Osteoblast (primary cell): ENCODE results near the gene LGALS4. TPM values are rescaled to one million over a fixed set of nuclear protein-coding genes. Genes with fewer than 3 reads are reported as not detected.

Source experiments
- DNase-seq: peaks from one replicate; pipeline ENCODE4 v3.0.0; 2011; ENCODE audit warnings: low spot score, mixed read lengths; ENCODE audit not compliant: insufficient read length; ENCODE audit errors: missing footprints
- H2AFZ ChIP-seq: 2 replicates; pipeline ENCODE4 v1.6.0; 2011; ENCODE audit warnings: mild to moderate bottlenecking, low read length
- H3K27ac ChIP-seq: 2 replicates; pipeline ENCODE4 v1.5.1; 2011; ENCODE audit warnings: mild to moderate bottlenecking, low read depth, low read length, moderate library complexity
- H3K27me3 ChIP-seq: 2 replicates; pipeline ENCODE4 v1.6.0; 2012; ENCODE audit warnings: mild to moderate bottlenecking, control low read depth, inconsistent platforms, low read length, moderate library complexity; ENCODE audit not compliant: insufficient read depth
- H3K36me3 ChIP-seq: 2 replicates; pipeline ENCODE4 v1.5.1; 2011; ENCODE audit warnings: mild to moderate bottlenecking, low read length, control low read depth, moderate library complexity; ENCODE audit not compliant: insufficient read depth
- H3K4me1 ChIP-seq: 2 replicates; pipeline ENCODE4 v1.5.1; 2011; ENCODE audit warnings: mild to moderate bottlenecking, low read length, control low read depth, moderate library complexity; ENCODE audit not compliant: insufficient read depth
- H3K4me2 ChIP-seq: 2 replicates; pipeline ENCODE4 v1.6.0; 2011; ENCODE audit warnings: mild to moderate bottlenecking, low read length; ENCODE audit not compliant: insufficient read depth
- H3K4me3 ChIP-seq: fragments of 200-600 bp; sonication (generic); 3 replicates; pipeline ENCODE4 v1.5.1; 2012; ENCODE audit warnings: mild to moderate bottlenecking, low read length, inconsistent platforms; ENCODE audit not compliant: insufficient read depth
- H3K79me2 ChIP-seq: 2 replicates; pipeline ENCODE4 v1.6.0; 2012; ENCODE audit warnings: mild to moderate bottlenecking, low read length, control low read depth, inconsistent platforms; ENCODE audit not compliant: insufficient read depth
- H3K9me3 ChIP-seq: 2 replicates; pipeline ENCODE4 v1.5.1; 2011; ENCODE audit warnings: low read depth, low read length, control low read depth
- H4K20me1 ChIP-seq: 2 replicates; pipeline ENCODE4 v1.6.0; 2012; ENCODE audit warnings: mild to moderate bottlenecking, low read length, control low read depth; ENCODE audit not compliant: insufficient read depth
- total RNA-seq: library from RNA; depleted of rRNA; stranded (reverse); fragments of >200 nt; gene quantifications from 2 replicates; pipeline ENCODE4 v1.2.3, GENCODE V29; 2012
- TF ChIP-seq, protein P1 (sequence below): IDR thresholded peaks from 2 replicates; pipeline ENCODE4 v1.5.1; 2011; ENCODE audit warnings: mild to moderate bottlenecking, low read depth, low read length, moderate library complexity; ENCODE audit errors: extremely low read depth

Gene LGALS4
- total RNA-seq, 1 donor, result not detected

DNA sequence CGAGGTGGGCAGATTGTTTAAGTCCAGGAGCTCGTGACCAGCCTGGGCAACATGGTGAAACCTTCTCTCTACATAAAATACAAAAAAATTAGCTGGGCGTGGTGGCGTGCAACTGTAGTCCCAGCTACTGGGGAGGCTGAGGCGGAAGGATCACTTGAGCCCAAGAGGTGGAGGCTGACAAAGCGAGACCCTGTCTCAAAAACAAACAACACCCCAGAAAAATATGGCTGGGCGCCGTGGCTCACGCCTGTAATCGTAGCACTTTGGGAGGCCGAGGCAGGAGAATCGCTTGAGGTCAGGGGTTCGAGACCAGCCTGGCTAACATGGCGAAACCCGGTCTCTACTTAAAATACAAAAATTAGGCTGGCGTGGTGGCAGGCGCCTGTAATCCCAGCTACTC lies 40.5 kb upstream of the LGALS4 start:
- Histone ChIP-seq H3K36me3 (peaks cover 4% of the 10 kb centered on the region), H3K4me3 (peak overlapping the region; percentile 88), H3K4me1 (peaks cover 24% of the 10 kb centered on the region), H3K27me3 (no peaks in the 10 kb centered on the region), H4K20me1 (peaks cover 9% of the 10 kb centered on the region), H3K9me3 (no peaks in the 10 kb centered on the region), H3K4me2 (peak overlapping the region; percentile 96), H2AFZ (peak overlapping the region; percentile 91), H3K27ac (peak overlapping the region; percentile 87), H3K79me2 (peaks cover 10% of the 10 kb centered on the region)
- TF ChIP-seq, protein P1, sequence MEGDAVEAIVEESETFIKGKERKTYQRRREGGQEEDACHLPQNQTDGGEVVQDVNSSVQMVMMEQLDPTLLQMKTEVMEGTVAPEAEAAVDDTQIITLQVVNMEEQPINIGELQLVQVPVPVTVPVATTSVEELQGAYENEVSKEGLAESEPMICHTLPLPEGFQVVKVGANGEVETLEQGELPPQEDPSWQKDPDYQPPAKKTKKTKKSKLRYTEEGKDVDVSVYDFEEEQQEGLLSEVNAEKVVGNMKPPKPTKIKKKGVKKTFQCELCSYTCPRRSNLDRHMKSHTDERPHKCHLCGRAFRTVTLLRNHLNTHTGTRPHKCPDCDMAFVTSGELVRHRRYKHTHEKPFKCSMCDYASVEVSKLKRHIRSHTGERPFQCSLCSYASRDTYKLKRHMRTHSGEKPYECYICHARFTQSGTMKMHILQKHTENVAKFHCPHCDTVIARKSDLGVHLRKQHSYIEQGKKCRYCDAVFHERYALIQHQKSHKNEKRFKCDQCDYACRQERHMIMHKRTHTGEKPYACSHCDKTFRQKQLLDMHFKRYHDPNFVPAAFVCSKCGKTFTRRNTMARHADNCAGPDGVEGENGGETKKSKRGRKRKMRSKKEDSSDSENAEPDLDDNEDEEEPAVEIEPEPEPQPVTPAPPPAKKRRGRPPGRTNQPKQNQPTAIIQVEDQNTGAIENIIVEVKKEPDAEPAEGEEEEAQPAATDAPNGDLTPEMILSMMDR, result no peak
- DNase-seq, result no peak

DNA sequence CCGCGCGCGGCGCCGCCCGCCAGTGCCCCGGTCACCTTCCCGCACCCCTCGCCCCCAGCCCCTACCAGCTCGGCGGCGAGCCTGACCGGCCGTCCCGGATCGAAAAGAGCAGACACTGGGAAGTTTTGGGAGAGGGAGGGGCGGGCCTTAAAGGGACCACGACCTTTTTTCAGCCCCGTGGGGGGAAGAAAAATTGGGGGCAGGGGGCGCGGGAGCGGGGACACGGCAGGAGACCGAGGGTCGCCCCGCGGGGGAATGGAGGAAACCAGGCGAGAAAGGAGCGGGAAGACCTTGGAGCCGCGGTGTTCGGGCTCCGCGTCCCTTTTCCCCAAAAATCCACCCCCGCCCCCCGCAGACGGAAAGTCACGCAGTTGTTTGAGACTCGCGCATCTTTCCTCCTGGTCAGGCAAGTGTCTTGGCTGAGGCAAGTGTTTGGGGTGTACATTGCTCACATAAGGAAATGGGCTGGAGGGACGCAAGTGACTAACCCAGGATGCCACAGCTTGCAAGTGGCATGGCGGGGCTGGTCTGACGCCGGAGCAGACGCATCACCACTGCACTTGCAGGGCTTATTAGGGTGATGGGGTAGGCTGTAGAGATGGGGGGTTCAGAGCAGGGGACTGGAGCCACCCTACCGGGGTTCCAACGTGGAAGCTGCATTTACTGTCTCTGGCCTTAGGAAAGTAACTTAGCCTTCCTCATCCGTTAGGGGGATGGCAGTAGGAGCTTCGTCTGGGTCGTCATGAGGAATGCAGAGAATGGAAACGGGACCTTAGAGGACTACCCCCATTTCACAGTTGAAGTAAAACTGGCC lies 39.7 kb upstream of the LGALS4 start:
- Histone ChIP-seq H3K79me2 (peaks cover 18% of the 10 kb centered on the region), H3K4me2 (peak overlapping the region; percentile 96), H3K27ac (peak overlapping the region; percentile 87), H3K36me3 (peaks cover 12% of the 10 kb centered on the region), H4K20me1 (peaks cover 17% of the 10 kb centered on the region), H3K27me3 (no peaks in the 10 kb centered on the region), H3K9me3 (no peaks in the 10 kb centered on the region), H3K4me3 (peak overlapping the region; percentile 88), H3K4me1 (peaks cover 29% of the 10 kb centered on the region), H2AFZ (peak overlapping the region; percentile 91)
- DNase-seq, result peak; percentile 98
- TF ChIP-seq, protein P1, result no peak

DNA sequence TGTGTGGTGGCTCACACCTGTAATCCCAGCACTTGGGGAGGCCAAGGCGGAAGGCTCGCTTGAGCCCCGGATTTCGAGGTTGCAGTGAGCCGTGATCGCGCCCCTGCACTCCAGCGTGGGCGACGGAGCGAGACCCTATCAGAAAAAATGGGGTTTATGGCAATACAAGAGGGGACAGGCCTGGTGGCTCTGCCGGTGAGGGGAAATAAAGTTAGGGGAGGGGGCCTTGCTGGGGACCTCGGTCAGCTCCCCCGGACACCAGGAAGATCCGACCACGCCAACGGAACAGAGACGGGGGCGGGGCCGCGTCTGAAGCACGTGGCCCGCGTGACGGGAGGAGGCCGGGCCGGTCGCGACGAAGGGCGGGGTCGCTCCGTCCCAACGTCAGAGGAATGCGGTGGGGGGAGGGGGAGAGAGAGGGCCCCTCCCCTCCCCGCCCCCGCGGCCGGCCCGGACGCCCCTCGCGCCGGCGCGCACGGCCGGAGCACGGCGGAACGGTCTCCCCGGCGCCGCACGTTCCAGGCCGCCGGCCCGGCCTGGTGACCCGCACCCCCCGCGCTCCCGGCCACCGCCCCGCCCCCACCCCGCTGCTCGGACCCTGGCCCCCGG lies 39.0 kb upstream of the LGALS4 start:
- Histone ChIP-seq H3K27ac (peak overlapping the region; percentile 87), H3K79me2 (peaks cover 25% of the 10 kb centered on the region), H3K4me3 (peak overlapping the region; percentile 88), H3K4me2 (peak overlapping the region; percentile 96), H3K36me3 (peaks cover 19% of the 10 kb centered on the region), H4K20me1 (peaks cover 24% of the 10 kb centered on the region), H3K4me1 (peaks cover 27% of the 10 kb centered on the region), H2AFZ (peak overlapping the region; percentile 67), H3K9me3 (no peaks in the 10 kb centered on the region), H3K27me3 (no peaks in the 10 kb centered on the region)
- DNase-seq, result peak; percentile 100
- TF ChIP-seq, protein P1, result no peak
